Astrocyte of the cerebellum (primary cell): ENCODE data around the gene SEC31A.
A peak's percentile ranks its signal among the peaks of the same experiment; 100 is the strongest.
"Not testable (repeated sequence)": the region's sequence is repeated elsewhere in the genome, so short reads cannot be mapped to it uniquely, and the experiment has no call there.

ENCODE experiments used
- DNase-seq: peaks from one replicate; pipeline ENCODE4 v3.0.0-alpha.2; 2011; ENCODE audit warnings: low read depth
- H3K4me3 ChIP-seq: 2 replicates; pipeline ENCODE4 v1.5.1; 2011; ENCODE audit warnings: mild to moderate bottlenecking, low read depth, low read length, moderate library complexity
- CTCF ChIP-seq: IDR thresholded peaks from 2 replicates; pipeline ENCODE4 v1.5.1; 2012; ENCODE audit warnings: low read length, low read depth, moderate library complexity, mild to moderate bottlenecking; ENCODE audit errors: missing control alignments
- in situ Hi-C: cut with HindIII; loops from 2 replicates; pipeline ENCODE4 v1.10.0; 2017; ENCODE audit warnings: low sequenced_read_pairs

The SEC31A gene

GRCh38 chr4:82864336-82864979, 26.5 kb downstream of the SEC31A start:
- in situ Hi-C loops, result no loop called here
- no peak overlapping the region for H3K4me3 ChIP-seq
- no peak for DNase-seq
- TF ChIP-seq CTCF, result no peak

- TF ChIP-seq CTCF, result no peak
- no peak overlapping the region for H3K4me3 ChIP-seq
- DNase-seq, result no peak
- in situ Hi-C loops, result no loop called here
Observed at GRCh38 chr4:82861529-82861928, 29.4 kb downstream of the SEC31A start.

GRCh38 chr4:82860487-82860886, 30.5 kb downstream of the SEC31A start:
- H3K4me3 ChIP-seq, in situ Hi-C loops, DNase-seq: not testable (repeated sequence)

GRCh38 chr4:82852751-82853285, 38.1 kb downstream of the SEC31A start:
- in situ Hi-C loops, result no loop called here
- DNase-seq, result no peak
- TF ChIP-seq CTCF, result no peak
- H3K4me3 ChIP-seq, result no peak overlapping the region

- peak; percentile 41 for TF ChIP-seq CTCF
- in situ Hi-C loops, result no loop called here
- H3K4me3 ChIP-seq, result no peak overlapping the region
- DNase-seq, result peak; percentile 11
Observed at GRCh38 chr4:82851885-82852750, 38.8 kb downstream of the SEC31A start.

- TF ChIP-seq CTCF, result no peak
- no peak overlapping the region for H3K4me3 ChIP-seq
- in situ Hi-C loops, result no loop called here
- no peak for DNase-seq
Observed at GRCh38 chr4:82851318-82851717, 39.6 kb downstream of the SEC31A start.

GRCh38 chr4:82850684-82851083, 40.3 kb downstream of the SEC31A start:
- in situ Hi-C loops, result no loop called here
- no peak for DNase-seq
- no peak overlapping the region for H3K4me3 ChIP-seq
- no peak for TF ChIP-seq CTCF
